ENCODE data around the gene KRTAP12-4. TPM values are rescaled to one million over a fixed set of nuclear protein-coding genes. Genes with fewer than 3 reads are reported as not detected.
"Not testable (repeated sequence)": the region's sequence is repeated elsewhere in the genome, so short reads cannot be mapped to it uniquely, and the experiment has no call there.

Gene KRTAP12-4
- polyA plus RNA-seq, 10 donors, result not detected

- DNase-seq, result no peak
Observed at GRCh38 chr21:44637018-44637850, 17.2 kb downstream of the KRTAP12-4 start, which contains the start of gene KRTAP10-10. TSS of gene KRTAP10-10 (plus strand) at chr21:44637356. CDS start at chr21:44637418, 62 bp downstream.

GRCh38 chr21:44636209-44637017 lies 18.0 kb downstream of the KRTAP12-4 start:
- DNase-seq, result no peak

- DNase-seq, result no peak
Observed at GRCh38 chr21:44632067-44632466, 22.4 kb downstream of the KRTAP12-4 start.

GRCh38 chr21:44630440-44630839 lies 24.0 kb downstream of the KRTAP12-4 start:
- DNase-seq, result no peak

GRCh38 chr21:44628707-44629391 lies 25.6 kb downstream of the KRTAP12-4 start:
- no peak for DNase-seq

GRCh38 chr21:44627831-44628233 lies 26.6 kb downstream of the KRTAP12-4 start:
- not testable (repeated sequence) for DNase-seq

- not testable (repeated sequence) for DNase-seq
Observed at GRCh38 chr21:44627181-44627822, 27.2 kb downstream of the KRTAP12-4 start.

- no peak for DNase-seq
Observed at GRCh38 chr21:44626673-44627143, 27.8 kb downstream of the KRTAP12-4 start, which contains the start of gene KRTAP10-9. TSS of gene KRTAP10-9 (plus strand) at chr21:44627093. CDS start at chr21:44627172, 79 bp downstream.

- no peak for DNase-seq
Observed at GRCh38 chr21:44626262-44626661, 28.2 kb downstream of the KRTAP12-4 start.

GRCh38 chr21:44625756-44626155 lies 28.7 kb downstream of the KRTAP12-4 start:
- no peak for DNase-seq

- DNase-seq, result no peak
Observed at GRCh38 chr21:44623575-44623974, 30.9 kb downstream of the KRTAP12-4 start.

- no peak for DNase-seq
Observed at GRCh38 chr21:44619886-44620285, 34.6 kb downstream of the KRTAP12-4 start.

GRCh38 chr21:44618909-44619308 lies 35.5 kb downstream of the KRTAP12-4 start:
- no peak for DNase-seq

GRCh38 chr21:44618504-44618903 lies 36.0 kb downstream of the KRTAP12-4 start:
- no peak for DNase-seq

- DNase-seq, result no peak
Observed at GRCh38 chr21:44617071-44617501, 37.4 kb downstream of the KRTAP12-4 start.

GRCh38 chr21:44616591-44616926 lies 37.9 kb downstream of the KRTAP12-4 start:
- DNase-seq, result no peak

GRCh38 chr21:44615911-44616590 lies 38.4 kb downstream of the KRTAP12-4 start:
- DNase-seq, result no peak

- DNase-seq, result no peak
Observed at GRCh38 chr21:44615466-44615865, 39.0 kb downstream of the KRTAP12-4 start.

GRCh38 chr21:44614961-44615391 lies 39.5 kb downstream of the KRTAP12-4 start:
- DNase-seq, result no peak

- no peak for DNase-seq
Observed at GRCh38 chr21:44614161-44614631, 40.3 kb downstream of the KRTAP12-4 start.
